ENCODE measurements around the gene CRTC3. TPM values are rescaled to one million over a fixed set of nuclear protein-coding genes. Genes with fewer than 3 reads are reported as not detected.
A peak's percentile ranks its signal among the peaks of the same experiment; 100 is the strongest.

CRTC3 gene
- total RNA-seq, 2 experiments from 2014 or later, result 86.0 to 89.3 TPM

DNA sequence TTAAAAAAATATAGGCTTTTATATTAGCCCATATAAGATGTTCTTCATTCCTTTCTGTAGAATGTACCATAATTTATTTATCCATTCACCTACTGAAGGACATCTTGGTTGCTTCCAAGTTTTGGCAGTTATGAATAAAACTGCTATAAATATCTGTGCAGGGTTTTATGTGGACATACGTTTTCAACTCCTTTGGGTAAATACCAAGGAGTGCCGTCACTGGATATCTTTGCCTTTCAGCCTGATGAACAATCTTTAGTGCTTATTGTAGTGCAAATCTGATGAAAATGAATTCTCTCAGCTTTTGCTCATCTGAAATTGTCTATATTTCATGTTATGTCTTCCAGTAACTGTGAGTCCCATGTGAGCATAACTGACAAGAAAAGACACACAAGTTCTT is 160.9 kb downstream of the CRTC3 start:
- Mint-ChIP-seq H3K9me3 (peaks cover 7% of the 10 kb centered on the region), H3K27ac (no peak overlapping the region), H3K27me3 (no peaks in the 10 kb centered on the region), H3K4me3 (no peak overlapping the region), H3K4me1 (peaks cover 73% of the 10 kb centered on the region), H3K36me3 (ENCODE audit: low read depth) (peaks cover 16% of the 10 kb centered on the region)
- POLR2A ChIA-PET, result interaction anchor here (1.1 to 1.4 kb wide), 2 partner anchors 43 to 246 kb away, joined by 3 to 4 read pairs; no protein-coding TSS in a partner anchor
- no peak for DNase-seq
- CTCF ChIA-PET, result interaction anchor here (1.1 to 4.6 kb wide), 3 partner anchors 43 to 242 kb away, joined by 3 to 27 read pairs (median 17); partner anchors contain the start of gene HDDC3

DNA sequence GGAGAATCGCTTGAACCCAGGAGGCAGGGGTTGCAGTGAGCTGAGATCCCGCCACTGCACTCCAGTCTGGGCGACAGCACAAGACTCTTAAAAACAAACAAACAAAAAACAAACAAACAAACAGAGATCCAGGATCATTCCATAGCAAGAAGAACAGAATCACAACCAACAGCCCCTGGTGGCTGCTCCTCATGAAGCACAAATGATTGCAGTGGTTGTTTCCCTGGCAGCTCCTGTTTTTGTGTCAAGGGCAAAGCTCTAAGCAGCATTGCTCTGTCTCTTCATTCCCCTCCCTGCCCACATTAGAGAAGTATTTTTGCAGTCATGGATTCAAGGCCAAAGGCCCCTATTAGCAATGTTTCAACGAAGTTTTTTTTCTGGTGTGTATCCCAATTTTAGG is 161.6 kb downstream of the CRTC3 start:
- POLR2A ChIA-PET, result interaction anchor here (1.1 to 1.4 kb wide), 2 partner anchors 44 to 245 kb away, joined by 3 to 4 read pairs; no protein-coding TSS in a partner anchor
- H3K36me3 Mint-ChIP-seq (ENCODE audit: low read depth), result peaks cover 16% of the 10 kb centered on the region
- no peaks in the 10 kb centered on the region for H3K27me3 Mint-ChIP-seq
- no peak overlapping the region for H3K4me3 Mint-ChIP-seq
- H3K9me3 Mint-ChIP-seq, result peaks cover 7% of the 10 kb centered on the region
- no peak overlapping the region for H3K27ac Mint-ChIP-seq
- DNase-seq, result no peak
- H3K4me1 Mint-ChIP-seq, result peaks cover 70% of the 10 kb centered on the region
- CTCF ChIA-PET, result interaction anchor here (2.3 to 4.6 kb wide), 2 partner anchors 42 to 43 kb away, joined by 9 to 27 read pairs; no protein-coding TSS in a partner anchor

GRCh38 chr15:90691982-90692773 is 162.5 kb downstream of the CRTC3 start:
- Mint-ChIP-seq H3K9me3 (peaks cover 7% of the 10 kb centered on the region), H3K27me3 (no peaks in the 10 kb centered on the region), H3K36me3 (ENCODE audit: low read depth) (peaks cover 16% of the 10 kb centered on the region), H3K4me1 (peaks cover 69% of the 10 kb centered on the region), H3K27ac (peak overlapping the region; percentile 11), H3K4me3 (no peak overlapping the region)
- DNase-seq, result no peak
- CTCF ChIA-PET, result interaction anchor here (0.7 to 4.6 kb wide), 4 partner anchors 14 to 44 kb away, joined by 3 to 27 read pairs (median 8); no protein-coding TSS in a partner anchor
- POLR2A ChIA-PET, result interaction anchor here (2.7 kb wide), 1 partner anchor 44 kb away, joined by 7 read pairs; no protein-coding TSS in a partner anchor

Other genes starting within 250 kb of the CRTC3 start
- 1 to 10 TPM in 1 of 2 experiments, under 1 TPM in 1; 0.83 to 1.0 TPM for gene ZNF774, start 177.6 kb upstream of the CRTC3 start, total RNA-seq
- 100 to 1,000 TPM; 229 to 240 TPM for gene IQGAP1, start 141.7 kb upstream of the CRTC3 start, total RNA-seq
- 10 to 100 TPM; 59.4 to 63.7 TPM for gene BLM, start 187.4 kb downstream of the CRTC3 start, total RNA-seq

All from activated CD4-positive, alpha-beta memory T cell treated with anti-CD3 and anti-CD28 coated beads, Interleukin-2, amount 10 ng/mL, durations not matched to agents 7 days and 5 days (primary cell).